Stimulated activated CD4-positive, alpha-beta T cell treated with anti-CD3 and anti-CD28 coated beads, Interleukin-12 subunit alpha, Interleukin-12 subunit beta, amount 100 ng/mL, for 4 hours (primary cell): ENCODE data around the gene SUPT3H.
"Not testable (repeated sequence)": the region's sequence is repeated elsewhere in the genome, so short reads cannot be mapped to it uniquely, and the experiment has no call there.

ENCODE experiments used
- DNase-seq: peaks from one replicate; pipeline ENCODE4 v3.0.0-alpha.2; 2020

SUPT3H gene

DNA sequence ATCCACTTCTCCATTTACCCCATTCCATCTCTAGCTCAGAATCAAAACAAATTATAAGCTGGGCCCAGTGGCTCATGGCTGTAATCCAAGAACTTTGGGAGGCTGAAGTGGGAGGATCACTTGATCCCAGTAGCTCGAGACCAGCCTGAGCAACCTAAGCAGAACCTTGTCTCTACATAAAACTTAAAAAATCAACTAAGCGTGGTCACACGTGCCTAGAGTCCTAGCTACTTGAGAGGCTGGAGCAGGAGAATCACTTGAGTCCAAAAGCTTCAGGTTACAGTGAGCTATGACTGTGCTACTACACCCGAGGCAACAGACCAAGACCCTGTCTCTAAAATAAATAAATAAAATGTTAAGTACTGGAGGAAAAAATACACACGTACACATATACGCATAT lies 124.3 kb downstream of the SUPT3H start:
- DNase-seq = no peak

DNA sequence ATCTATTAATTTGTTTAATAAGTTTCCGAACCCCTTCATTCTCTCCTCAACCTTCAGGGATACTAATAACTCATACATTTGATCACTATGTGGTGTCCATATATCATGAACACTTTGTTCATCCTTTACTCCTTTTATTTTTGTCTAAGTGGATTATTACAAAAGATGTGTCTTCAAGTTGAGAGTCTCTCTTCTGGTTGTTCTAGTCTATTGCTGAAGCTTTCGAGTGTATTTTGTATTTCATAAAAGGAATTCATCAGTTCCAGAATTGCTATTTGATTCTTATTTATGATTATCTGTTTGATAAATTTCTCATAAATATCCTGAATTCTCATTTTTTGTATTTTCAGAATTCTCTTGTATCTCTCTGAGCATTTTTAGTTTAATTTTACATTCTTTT lies 146.1 kb downstream of the SUPT3H start:
- DNase-seq = no peak

DNA sequence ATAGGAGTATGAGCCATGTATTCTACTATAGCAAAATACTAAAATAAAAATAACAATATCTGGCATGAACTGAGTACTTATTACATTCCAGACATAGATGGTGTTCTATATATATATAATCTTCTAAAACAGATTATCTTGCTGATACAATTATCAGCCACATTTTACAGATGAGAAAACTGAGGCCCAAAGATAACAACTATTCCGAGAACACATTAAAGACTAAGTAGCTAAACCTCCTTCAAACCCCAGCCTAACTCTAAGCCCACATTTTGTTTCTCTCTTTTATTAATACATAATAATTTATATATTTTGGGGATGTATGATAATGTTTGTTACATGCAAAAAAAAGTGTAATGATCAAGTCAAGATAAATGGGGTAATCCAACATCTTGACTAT lies 148.3 kb downstream of the SUPT3H start:
- no peak for DNase-seq

DNA sequence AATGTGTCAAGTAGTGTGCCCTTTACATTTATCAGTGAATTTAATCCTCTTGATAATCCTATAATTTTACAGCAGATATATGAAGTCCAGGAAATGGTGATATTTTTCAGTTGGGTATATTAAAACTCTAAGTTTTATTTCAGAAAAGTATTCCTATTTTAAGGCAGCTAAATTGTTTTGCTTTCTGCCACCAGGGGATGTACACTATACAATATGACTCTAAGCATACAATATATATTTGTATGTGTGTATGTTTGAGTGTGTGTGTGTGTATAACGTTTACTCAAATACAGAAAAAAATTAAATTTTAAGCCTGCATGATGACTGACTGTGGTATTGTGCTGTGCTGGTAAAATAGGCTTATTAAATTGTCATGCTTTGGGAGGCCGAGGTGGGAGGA lies 151.7 kb downstream of the SUPT3H start:
- DNase-seq = no peak

DNA sequence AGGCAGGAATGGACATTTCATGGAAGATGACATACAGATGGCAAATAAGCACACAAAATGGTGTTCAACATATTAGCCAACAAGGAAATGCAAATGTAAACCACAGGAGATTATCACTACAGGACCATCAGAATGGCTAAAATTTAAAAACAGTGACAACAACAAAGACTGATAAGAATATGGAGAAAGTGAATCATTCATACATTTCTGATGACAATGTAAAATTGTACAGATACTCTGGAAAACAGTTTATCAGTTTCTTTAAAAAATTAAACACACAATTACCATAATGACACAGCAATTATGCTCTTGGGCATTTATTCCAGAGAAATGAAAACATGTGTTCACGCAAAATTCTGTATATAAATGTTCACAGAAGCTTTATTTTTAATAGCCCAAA lies 155.4 kb downstream of the SUPT3H start:
- no peak for DNase-seq

DNA sequence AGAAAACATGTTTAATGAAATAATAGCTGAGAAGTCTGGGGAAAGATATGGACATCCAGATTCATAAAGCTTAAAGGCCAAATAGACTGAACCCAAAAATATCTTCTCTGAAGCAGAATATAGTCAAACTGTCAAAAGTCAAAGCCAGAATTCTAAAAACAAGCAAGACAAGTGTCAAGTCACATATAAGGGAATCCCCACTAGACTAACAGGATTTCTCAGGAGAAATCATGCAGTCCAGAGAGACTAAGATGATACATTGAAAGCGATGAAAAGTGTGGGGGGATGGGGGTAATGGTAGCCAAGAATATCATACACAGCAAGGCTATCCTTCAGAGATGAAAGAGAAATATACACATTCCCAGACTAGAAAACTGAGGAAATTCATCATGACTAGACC lies 162.0 kb downstream of the SUPT3H start:
- no peak for DNase-seq

DNA sequence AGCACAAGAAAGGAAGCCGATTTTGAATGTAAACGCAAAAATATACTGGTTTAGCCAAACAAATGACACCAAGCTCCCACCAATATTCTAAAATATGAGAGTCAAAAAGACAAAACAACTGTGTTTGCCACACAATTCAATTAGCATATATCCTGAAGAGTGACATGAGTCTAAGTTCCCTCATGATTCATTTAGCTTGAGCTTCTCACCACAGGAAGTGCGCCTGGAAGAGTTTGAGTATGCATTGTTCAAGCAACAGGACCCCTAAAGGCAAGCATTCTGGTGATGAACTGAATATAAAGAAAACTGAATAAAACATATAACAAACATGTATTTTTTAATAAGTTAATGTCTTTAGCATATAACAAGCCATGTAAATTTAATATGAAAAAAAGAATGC lies 164.8 kb downstream of the SUPT3H start:
- no peak for DNase-seq

DNA sequence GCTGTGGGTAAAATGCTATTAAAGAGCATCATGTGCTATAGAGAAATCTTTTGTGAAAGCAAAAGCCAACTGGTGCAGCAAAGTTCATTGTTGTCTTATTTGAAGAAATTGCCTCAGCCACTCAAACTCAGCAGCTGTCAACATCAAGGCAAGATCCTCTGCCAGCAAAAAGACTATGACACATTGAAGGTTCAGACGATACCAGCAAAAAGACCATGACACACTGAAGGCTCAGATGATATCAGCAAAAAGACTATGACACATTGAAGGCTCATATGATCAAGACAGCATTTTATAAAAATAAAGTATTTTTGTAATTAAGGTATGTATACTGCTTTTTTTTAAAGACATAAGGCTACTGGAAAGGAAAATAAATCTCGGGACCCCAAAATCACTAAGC lies 168.0 kb downstream of the SUPT3H start:
- DNase-seq = no peak

DNA sequence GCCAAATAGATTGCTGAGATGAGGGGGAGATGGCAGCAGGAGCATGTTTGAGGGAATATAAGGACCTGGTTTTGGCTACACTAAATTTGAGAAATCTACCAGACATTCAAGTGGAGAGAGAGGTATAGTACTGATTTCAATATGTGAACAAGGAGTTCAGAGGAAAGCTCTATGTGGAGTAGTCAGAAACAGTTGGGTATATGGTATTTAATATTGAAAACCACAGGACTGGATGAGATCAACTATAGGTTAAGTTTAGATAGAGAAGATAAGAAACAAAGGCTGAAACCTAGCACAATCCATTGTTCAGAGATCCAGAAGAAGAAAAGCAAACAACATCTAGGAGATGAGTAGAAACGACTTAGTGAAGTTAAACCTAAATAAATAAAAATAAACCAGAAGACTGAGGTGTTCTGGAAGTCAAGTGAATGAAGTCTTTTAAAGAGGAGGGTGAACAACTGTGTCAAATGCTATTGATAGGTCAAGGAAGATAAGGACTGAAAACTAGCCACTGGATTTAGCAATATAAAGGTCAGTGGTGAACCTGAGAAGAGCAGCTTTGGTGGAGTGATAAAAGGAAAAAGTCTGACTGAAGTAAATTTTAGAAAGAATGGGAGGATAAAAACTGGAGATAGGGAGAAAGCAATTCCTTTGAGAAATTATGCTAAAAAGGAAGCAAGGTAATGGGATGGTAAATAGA lies 170.8 kb downstream of the SUPT3H start:
- DNase-seq = no peak

DNA sequence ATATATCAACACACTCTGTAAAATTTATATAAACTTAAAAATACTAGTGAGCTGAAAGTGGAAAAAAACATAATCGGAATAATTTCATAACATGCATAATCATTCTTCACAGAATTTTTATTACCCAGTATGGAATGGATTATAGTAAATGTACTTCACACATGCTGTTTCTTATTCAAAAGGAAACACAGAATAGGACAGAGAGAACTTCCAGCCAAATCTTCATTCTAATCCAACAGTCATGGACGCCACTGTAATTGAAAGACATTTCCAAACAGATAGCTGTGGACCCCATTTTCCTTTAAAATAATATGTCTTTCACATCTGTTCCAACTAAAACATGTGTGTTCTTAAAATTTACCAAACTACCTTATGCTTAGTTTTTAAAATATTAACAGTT lies 176.2 kb downstream of the SUPT3H start:
- no peak for DNase-seq

DNA sequence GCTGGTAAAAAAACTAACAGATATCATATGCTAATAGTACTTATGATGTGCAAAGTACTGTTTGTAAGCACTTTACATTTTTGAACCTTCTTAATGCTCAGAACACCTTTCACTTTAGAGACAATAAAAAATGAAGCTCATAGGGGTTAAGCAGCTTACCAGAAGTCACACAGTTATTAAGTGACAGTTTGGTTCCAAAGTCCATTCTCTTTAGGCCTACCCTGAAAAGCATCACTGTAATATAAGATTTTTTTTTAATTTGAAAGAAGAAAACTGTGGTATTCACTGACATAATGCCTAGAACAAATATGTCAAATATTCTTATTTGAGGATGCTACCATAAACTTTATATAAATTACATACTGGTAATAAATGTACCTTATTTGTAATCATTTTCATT lies 177.2 kb downstream of the SUPT3H start:
- DNase-seq = no peak

DNA sequence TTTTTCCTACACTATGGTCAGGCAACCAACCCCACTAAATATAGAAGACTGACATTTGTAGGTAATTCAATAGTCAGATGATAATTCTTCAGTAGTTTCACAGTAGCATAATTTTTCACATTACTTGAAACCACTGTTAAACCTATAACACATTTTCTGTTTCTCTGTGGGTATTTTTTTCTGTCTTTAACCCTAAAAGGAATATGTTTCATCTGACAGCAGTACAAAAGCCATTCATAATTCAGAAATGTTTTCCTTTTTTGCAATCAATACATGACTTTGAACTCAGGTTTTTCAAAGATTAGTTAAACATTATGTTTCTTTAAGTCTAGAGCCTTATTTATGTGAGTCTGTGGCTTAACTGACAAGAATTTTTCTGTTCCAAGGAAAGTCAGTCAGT lies 178.2 kb downstream of the SUPT3H start:
- no peak for DNase-seq

DNA sequence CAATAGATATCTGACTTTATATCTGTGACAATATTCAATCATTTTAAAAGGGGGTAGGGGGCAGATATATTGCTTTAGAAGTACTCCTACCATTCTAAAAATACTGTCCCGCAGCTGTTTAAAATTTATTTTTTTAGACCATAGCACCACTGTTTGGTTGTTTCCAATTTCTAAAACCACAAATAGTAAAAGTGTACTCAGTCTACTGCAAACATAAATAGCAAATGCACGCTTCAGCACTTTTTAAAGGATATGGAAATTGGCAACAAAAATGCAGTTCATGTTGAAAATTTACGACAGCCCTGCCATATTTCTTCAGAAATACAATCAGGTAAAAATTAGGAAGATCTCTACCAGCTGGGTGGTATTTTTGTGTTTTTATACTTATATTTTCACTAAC lies 181.6 kb downstream of the SUPT3H start:
- no peak for DNase-seq

DNA sequence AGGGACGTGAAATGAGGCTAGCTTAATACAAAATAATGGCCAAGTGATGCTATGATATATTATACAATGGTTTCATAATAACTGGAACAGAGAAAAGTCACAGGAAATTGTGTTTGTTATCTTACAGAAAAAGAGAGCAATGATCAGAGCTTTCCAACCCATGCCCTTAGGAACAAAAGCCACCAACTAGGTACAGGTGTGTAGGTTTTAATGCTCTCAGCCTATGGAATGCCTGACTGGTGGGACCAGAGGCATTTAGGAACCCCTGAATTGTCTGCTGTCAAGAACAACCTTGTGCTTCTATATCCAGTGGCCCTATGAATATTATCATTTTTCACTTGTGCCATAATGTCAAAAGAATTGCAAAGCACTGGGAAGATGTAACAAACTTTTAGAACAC lies 182.6 kb downstream of the SUPT3H start:
- no peak for DNase-seq

DNA sequence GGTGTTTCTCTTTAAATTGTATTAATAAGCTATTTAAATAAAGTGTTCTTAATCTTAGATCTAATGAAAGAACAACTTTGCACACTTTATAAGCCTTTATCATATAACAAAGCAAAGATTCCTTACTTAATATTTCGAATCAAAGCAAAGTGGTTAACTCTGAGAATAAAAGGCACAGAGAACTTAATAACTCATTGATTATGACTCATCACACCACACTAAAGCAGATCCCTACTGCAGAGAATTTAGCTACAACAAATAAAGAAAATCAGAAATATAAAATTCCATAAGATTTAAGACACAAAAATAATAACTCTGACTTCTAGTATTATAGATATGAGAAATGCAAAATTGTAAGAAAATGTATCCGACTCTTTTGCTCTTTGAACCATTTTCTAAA lies 185.2 kb downstream of the SUPT3H start:
- no peak for DNase-seq

DNA sequence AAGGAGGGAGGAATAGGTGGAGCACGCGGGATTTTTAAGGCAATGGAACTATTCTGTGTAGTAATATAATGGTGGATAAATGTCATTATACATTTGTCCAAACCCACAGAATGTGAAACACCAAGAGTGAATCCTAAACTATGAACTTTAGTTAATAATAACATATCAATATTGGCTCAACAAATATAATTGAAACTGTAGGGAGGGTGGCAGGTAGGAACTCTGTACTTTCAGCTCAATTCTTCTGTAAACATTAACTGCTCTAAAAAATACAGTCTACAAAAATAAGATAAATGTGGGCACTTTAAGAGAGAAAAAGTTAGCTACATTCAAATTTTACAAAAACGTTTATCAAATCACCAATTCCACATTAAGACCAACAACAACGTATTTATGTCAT lies 186.3 kb downstream of the SUPT3H start:
- no peak for DNase-seq

DNA sequence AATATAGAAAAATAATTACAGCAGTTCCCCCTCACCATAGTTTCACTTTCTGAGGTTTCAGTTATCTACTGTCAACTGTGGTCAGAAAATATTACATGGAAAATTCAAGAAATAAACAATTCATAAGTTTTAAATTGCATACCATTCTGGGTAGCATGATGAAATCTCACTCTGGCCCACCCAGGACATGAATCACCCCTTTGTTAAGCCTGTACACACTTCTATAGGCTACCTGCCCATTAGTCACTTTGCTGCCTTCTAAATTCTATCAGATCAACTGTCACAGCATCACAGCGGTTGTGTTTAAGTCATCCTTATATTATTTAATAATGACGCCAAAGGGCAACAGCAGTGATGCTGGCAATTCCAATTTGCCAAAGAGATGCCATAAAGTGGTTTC lies 189.9 kb downstream of the SUPT3H start:
- no peak for DNase-seq

DNA sequence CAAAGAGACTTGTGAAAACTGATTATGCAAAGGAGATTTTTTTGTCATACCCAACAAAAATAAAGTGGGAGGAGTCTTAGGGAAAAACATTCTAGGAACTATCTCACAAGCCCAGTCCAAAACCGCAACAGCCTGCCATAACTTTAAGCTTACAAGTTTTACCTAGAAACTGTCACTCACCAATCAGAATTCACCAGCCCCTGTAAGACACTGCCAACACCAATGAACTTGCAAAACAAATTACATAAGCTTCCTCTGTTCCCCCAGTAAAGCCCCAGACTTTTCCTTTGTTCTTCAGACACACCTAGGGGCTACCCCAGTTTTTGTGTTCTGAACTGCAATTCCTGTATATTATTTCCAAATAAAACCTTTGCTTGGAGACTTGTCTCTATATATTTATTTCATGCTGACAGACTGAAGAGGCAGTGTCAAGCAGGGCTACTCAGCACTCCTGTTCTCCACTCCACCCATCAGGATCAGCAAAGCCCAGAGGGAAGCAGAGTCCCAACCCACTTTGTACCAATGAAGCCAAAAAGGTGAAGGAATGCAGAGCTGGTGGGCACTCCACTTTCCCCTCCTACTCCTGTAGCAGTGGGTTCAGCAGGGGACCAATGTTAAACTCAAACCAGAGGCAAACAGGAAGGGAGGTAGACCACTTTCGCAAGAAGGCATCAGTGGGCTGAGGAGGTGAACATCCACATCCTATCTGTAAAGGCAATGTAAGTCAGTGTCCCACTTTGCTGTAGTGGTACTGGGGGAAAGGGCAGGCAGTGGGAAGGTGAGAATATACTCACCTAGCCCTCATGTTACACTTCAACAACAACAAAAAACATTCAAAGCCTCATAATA lies 192.1 kb downstream of the SUPT3H start:
- no peak for DNase-seq

DNA sequence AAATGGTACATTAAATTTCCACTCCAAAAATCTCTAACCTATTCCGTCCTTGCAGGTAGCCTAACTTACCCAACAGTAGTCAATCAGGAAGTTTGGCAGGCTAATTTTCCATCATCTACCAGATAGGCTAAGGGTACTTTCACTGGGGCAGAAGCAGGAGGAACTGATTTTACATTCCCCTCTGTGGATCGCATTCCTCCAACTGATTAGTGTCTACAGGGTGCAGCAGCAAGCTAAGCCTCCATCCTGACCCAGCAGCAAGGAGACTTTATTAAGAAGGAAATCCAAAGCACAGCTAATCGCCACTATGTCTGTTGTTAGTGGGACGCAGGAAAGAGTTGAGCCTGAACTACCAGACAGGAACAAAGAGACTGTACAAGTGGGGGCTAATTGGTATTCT lies 192.8 kb downstream of the SUPT3H start:
- DNase-seq = no peak

DNA sequence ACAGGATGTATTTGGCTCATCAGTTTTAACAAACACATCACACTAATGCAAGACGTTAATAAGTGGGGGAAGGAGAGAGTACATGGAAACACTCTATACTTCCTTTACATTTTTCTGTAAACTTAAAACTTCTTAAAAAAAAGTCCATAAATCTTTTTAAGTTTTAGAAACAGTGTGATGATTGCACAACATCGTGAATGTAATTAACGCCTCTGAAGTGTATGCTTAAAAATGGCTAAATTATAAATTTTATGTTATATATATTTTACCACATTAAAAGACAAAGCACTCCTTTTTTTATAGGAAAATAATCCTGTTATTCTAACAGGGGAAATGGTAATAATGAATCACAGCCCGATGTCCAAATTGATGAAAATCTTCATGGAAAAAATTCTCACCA lies 193.7 kb downstream of the SUPT3H start:
- no peak for DNase-seq

DNA sequence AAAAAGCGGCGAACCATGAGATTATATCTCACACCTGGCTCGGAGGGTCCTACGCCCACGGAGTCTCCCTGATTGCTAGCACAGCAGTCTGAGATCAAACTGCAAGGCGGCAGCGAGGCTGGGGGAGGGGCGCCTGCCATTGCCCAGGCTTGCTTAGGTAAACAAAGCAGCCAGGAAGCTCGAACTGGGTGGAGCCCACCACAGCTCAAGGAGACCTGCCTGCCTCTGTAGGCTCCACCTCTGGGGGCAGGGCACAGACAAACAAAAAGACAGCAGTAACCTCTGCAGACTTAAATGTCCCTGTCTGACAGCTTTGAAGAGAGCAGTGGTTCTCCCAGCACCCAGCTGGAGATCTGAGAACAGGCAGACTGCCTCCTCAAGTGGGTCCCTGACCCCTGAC lies 201.4 kb downstream of the SUPT3H start:
- DNase-seq = not testable (repeated sequence)

DNA sequence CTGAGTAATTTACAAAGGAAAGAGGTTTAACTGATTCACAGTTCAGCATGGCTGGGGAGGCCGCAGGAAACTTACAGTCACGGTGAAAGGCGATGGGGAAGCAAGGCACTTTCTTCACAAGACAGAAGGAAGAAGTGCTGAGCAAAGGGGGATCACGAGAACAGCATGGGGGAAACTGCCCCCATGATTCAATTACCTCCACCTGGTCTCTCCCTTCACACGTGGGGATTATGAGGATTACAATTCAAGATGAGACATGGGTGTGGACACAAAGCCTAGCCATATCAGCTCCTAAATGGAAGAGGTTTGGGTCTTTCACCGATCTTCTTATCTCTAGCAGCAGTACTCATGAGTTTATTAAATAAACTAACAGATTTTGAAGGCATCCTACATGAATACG lies 202.5 kb downstream of the SUPT3H start:
- no peak for DNase-seq

DNA sequence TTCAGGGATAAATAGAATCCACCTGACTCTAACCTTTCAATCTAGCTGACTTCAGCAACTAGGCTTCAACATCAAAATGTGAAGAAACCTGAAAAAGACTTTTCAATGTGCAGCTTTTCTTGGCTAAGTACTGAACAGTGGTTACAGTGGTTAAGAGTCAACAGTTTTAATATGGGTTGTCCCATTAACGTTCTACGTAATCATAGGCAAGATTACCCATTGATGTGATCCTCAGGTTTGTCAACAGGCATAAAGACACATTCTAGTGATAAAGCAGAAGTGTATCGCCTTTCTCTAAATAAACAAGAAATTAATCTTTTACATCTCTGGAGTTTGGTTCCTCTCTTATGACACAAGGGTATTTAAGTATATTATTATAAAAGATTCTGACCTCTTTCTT lies 203.7 kb downstream of the SUPT3H start:
- no peak for DNase-seq

DNA sequence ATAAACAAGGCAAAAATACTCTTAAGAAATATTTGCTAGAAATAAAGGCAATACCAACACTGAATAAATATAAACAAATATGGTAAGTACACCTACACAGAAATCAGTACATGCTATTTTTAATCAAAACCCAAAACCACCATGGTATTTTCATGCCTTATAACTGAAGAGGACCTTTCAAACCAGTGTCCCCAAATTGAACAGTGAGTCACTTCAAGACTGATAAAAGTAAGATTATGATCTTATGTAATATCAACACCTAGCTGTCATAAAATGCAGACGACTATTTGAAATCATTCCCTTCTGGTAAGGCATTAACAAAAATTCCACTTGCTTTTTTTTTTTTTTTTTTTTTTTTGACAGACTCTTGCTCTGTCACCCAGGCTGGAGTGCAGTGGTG lies 206.4 kb downstream of the SUPT3H start:
- no peak for DNase-seq

DNA sequence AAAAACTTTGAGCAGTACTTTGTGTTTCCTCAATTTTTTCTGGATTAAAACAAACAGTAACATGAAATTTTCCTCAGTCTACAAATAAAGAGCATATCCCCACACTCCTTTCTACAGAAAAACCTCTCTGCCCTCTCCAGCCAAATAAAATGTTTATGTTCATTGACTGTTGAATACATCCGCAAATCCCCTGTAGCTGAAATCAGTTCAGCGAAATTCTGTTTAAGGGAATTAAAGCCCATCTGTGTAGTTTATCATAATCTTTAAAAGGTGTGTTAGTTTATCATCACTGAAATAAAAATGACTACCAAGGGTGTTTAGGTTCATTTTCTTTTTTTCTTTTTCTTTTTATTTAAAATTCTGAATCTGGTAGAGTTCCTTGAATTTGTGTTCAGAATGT lies 207.4 kb downstream of the SUPT3H start:
- DNase-seq = no peak
